ENCODE data around the gene MGME1.

GRCh38 chr20:18031050-18031449 is 62.2 kb downstream of the MGME1 start:
- TF ChIP-seq EZH2 (IDR thresholded peaks at IDR 0.05; ENCODE audit: low read length, unreplicated experiment): no peak
- TF ChIP-seq CTCF (conservative IDR thresholded peaks at IDR 0.05; ENCODE audit: low read depth, low read length): no peak
